ENCODE measurements around the gene SGCB.
A peak's percentile ranks its signal among the peaks of the same experiment; 100 is the strongest.
"Not testable (repeated sequence)": the region's sequence is repeated elsewhere in the genome, so short reads cannot be mapped to it uniquely, and the experiment has no call there.

SGCB gene

GRCh38 chr4:52038103-52038912, at the start of gene SGCB:
TSS of gene SGCB (minus strand) at chr4:52038299. CDS start at chr4:52038259, 40 bp downstream.
- peak; percentile 50 for DNase-seq

DNA sequence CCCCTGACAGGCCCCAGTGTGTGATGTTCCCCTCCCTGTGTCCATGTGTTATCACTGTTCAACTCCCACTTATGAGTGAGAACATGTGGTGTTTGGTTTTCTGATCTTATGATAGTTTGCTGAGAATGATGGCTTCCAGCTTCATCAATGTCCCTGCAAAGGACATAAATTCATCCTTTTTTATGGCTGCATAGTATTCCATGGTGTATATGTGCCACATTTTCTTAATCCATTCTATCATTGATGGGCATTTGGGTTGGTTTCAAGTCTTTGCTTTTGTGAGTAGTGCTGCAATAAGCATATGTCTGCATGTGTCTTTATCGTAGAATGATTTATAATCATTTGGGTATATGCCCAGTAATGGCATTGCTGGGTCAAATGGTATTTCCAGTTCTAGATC, 48.3 kb upstream of the SGCB start:
- DNase-seq = not testable (repeated sequence)

DNA sequence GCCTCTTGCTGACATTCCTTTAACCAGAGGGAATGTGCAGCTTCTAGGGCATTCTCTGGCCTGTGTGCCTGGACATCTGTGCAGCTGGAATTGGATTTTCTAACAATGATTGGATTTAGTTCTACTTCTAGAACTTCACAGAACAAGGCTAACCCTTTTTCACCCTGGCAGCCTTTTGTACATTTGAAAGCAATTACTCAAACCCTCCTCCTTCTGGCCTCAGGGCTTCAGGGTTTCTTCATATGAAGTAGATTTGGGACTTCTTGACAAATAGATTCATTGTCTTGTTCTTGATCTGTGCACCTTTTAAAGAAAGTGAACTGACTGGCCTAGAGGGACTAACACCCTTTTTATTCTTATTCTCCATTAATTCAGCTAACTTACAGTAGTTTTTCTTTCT, 43.1 kb upstream of the SGCB start:
- no peak for DNase-seq

GRCh38 chr4:52079659-52080058, 41.6 kb upstream of the SGCB start:
- DNase-seq = no peak

DNA sequence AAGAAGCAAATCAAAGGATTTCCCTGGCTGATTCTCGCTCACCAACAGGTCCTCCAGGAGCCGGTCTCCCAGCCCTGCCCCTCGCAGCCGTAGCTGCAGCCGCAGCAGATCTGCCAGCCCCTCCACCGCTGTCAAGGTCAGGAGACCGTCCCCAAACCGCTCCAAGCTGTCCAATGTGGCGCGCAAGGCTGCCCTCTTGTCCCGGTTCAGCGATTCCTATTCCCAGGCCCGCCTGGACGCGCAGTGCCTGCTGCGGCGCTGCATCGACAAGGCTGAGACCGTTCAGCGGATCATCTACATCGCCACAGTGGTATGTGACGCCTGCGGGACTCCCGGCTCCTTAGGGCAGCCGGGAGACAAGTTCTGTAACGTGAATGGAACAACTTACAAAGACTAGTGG, 38.6 kb upstream of the SGCB start:
- no peak for DNase-seq

DNA sequence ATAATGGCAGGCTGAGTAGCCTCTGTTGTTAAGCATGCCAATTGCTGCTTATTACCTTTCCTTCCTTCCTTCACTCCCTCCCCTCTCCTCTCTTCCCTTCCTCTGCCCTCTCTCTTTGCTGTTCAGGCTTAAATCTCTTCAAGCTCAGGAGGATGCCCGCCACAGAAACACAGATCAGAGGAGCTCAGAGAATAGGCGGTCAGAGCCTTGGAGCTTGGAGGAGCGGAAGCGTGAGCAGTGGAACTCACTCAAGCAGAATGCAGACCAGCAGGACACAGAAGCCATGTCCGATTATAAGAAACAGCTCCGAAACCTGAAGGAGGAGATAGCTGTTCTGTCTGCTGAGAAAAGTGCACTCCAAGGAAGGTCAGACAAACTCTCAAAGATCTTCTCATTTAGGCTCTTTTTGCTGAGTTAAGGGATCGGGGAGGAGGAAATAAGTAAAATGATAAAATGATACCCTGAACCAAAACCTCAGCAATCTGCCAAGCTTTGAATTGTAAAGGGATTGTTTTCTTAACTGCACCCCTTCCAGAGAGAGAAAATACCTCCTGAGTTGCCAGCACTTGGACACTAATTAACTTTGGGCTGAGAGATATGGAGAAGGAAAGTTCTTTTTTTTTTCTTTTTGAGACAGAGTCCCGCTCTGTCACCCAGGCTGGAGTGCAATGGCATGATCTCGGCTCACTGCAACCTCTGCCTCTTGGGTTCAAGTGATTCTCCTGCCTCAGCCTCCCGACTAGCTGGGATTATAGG, 33.9 kb upstream of the SGCB start:
- DNase-seq = no peak

DNA sequence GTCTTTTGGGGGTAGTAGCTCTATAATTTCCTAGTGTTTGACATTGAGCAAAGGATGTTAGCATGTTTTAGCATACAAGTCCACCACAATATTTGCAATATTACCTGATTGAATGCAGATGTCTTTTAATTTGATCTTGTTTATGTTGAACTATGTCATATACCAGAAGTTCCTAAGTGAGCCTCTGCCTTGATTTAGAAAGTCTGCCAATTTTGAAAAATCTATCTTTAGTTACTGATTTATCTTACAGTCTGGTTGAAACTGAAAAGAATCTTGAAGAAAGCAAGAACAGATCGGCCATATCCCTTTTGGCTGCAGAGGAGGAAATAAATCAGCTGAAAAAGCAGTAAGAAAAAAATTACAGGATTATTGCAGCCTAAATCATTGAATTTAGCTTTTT, 31.5 kb upstream of the SGCB start:
- DNase-seq = no peak

DNA sequence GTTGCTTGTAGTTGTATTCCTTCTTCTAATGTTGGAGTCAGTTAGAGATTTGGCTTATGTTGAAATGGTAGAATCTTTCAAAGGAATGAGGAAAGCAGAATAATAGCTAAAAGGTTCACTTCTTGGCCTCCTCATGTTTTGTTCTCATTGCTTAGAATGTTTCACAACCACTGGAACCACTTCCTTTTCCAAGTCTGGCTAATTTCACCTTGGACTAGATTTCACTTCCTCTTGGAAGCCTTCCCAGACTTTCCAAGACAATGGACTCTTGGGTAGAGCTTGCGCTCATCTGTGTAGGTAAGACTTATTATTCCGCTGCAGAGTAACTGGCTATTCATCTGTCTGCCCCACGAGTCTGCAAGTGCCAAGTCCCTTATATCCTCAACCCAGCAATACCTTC, 21.3 kb upstream of the SGCB start:
- no peak for DNase-seq

DNA sequence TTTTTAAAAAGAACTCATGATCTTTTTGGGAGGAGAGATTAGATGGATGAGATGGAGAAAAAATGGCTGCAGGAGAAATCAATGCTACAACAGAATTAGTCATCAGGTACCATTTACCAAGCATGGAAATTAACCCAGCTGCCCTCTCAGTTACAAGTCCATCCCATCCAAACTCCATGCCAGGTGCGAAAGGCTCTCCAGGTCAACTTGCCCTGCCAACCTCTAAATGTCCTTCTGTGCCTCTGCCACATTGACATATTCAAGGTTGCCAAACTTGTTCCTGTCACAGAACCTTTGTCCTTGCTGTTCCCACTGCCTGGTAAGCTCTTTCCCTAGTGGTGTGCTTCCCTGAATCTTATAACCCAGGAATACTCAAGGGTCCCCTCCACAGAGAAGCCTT, 20.2 kb upstream of the SGCB start:
- DNase-seq = no peak

DNA sequence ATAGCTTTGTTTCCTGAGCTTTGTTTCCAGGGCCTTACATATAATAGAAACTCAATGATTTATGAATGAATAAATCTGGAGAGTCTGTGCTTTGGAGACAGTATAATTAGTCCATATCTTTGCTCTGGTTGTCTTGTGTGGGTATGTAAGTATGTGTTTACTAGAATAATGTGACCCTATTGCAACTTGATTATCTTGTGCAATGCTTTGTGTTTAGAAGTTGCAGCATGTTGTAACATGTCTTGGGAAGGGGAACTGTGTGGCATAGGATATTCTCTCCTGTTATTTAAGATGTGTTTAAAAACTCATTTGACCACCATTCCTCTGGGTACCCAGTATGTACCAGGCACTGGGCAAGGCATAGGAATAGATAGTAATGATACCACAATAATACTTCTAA, 19.1 kb upstream of the SGCB start:
- no peak for DNase-seq

GRCh38 chr4:52054254-52054653, 16.2 kb upstream of the SGCB start:
- no peak for DNase-seq

DNA sequence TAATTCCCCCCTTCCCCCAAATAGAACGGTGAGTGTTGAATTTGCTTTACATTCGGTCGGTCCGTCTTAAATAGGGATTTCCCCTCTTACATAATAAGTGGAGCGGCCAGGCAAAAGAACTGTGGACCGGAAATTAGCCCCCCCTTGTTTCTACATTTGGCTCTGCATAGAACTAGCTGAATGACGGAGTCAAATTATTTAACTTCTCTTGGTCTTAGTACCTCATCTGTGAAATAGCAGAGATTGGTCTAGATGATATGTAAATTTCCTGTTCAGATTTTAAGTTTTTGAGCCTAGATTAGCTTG, 14.3 kb upstream of the SGCB start:
- no peak for DNase-seq

DNA sequence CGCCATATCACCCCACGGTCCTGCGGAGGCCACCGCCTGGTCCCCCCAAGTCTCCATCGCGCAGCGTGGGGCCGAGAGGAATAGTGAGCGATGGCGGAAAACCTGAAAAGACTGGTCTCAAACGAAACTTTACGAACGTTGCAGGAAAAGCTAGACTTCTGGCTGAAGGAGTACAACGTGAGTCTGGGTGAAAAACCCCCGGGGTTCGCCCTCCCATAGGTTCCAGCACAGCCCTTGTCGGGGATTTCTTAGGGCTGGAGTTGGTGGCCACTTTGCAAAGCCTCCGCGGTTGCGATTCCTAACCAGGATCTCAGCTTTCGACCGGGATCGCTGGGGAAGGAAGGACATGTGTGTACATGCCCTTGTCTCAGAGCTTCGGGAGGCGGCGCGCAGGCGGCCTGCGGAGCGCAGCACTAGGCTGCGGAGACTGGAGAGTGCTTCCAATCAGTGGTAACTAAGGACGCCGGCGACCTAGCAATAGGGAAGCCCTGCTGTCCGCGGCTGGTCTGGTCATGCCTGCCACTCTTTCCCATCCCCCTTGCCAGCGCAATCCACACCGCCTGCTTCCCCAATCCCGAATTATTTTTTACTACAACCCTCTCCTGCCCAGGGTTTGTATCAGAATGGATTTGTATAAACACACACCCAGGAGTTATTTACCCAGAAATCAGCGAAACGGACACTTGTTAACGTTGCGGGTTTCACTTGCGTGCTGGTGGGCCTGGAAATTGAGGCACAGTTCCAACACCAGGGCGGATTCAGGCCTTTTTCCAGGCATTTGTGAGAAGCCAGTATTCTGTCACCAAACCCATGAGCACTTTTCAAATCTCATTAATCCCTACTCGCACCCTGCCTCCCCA, 13.7 kb upstream of the SGCB start:
- DNase-seq = peak; percentile 82

GRCh38 chr4:52051213-52051614, 13.1 kb upstream of the SGCB start, which contains the start of gene SPATA18:
TSS of gene SPATA18 (plus strand) at chr4:52051304. CDS start at chr4:52051705, 401 bp downstream.
- peak; percentile 3 for DNase-seq

DNA sequence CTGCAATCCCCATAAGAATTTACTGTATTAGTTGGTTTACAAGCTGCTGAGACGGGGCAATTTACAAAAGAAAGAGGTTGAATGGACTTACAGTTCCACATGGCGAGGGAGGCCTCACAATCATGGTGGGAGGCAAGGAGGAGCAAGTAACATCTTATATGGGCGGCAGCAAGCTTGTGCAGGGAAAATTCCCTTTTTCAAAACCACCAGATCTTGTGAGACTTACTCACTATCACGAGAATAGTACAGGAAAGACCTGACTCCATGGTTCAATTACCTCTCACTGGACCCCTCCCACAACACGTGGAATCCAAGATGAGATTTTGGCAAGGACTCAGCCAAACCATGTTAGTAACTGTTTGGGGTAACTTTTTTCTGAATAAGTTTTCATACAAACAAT, 11.2 kb upstream of the SGCB start:
- DNase-seq = no peak

DNA sequence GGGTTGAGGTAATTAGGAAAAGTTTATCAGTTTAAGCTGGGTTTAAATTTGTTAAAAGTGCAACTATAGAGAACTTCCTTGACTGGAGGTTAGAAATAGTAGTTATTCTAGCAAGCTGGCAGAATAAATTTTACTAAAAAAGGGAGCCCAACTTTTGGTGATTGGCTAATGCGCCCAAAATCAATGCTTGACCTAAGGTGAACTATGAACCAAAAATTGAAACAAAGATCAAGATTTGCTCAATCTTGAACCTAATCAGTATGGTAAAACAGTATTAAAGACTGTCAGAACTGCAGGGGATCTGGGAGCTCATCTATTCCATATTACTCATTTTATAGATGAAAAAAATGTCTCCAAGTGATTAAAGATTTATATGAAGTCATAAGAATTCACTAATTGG, 6.9 kb upstream of the SGCB start:
- no peak for DNase-seq

DNA sequence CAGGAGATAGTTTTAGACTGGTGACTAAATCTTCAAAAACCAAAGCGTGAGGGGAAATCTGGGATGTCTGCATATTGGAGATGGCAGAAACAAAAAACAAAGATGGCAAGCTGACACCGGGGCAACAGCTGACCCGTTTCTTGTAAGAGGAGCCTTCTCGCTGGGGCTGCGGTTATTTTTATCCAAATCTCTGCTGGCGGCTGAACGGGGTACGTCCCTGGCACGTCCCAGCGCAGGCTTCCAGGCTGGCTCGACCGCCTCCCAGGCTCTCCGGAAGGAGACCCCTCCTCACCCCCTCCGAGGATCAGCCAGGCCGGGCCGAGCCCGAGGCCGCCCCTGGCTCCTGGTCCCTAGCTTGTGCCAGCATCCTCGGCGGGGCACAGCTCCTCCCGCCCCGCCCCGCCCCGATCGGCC, 403 bp downstream of the SGCB start:
- DNase-seq = peak; percentile 27

DNA sequence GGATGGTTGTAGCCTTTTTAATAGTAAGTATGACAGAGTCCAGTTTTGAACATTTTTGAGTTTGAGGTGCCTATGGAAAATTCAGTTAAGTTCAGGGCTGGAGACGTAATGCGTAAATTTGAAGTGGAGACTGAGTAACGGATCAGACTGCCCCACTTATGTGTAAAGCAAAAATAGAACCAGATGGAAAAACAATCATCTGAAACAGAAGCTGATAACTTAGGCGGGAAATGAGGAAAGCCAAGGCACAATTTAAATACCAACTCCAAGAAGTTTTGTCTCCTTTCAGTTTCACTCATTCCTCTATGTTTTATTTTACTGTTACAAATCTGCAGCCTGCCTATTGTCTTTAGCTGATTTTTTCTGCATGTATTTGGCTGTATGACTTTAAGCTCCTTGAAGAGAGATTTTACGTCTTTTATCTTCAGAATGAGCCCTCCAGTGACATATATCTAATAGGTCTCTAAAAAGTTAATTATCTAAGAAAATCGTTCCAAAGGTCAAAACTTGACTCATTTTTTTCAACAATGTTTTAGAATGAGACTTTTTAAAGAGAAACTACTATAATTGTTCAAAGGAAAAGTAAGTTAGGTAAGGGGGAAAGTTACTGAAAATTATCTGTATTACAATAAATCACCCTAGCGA, 1.1 kb downstream of the SGCB start:
- no peak for DNase-seq

- no peak for DNase-seq
Measured at GRCh38 chr4:52035190-52035589, 2.9 kb downstream of the SGCB start.

DNA sequence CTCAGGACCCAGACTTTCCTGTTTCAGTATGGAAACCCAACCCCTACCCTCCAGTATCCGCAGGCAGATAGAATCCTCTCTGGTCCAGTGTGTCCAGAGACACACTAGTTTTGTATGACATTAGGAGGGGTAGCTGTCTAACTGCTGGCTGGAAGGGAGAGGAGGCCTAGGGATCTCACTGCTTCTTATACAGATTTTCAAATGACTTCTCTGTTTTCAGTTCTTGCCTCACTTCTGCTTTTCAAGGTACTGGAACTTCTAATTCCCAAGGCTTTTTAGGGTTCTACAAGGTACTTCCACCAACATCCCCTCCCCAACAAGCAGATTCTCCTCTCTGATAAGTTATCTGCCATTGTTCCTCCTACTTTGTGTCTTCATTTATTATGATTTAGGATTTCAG, 6.1 kb downstream of the SGCB start:
- DNase-seq = no peak

- no peak for DNase-seq
Measured at GRCh38 chr4:52028970-52029369, 9.1 kb downstream of the SGCB start.

- DNase-seq = no peak
Measured at GRCh38 chr4:52019936-52020657, 18.0 kb downstream of the SGCB start, which contains the start of gene LRRC66. TSS of gene LRRC66 (minus strand) at chr4:52020363. CDS start at chr4:52017613, 2,750 bp downstream.
